ENCODE results near the gene CHST9.

DNA sequence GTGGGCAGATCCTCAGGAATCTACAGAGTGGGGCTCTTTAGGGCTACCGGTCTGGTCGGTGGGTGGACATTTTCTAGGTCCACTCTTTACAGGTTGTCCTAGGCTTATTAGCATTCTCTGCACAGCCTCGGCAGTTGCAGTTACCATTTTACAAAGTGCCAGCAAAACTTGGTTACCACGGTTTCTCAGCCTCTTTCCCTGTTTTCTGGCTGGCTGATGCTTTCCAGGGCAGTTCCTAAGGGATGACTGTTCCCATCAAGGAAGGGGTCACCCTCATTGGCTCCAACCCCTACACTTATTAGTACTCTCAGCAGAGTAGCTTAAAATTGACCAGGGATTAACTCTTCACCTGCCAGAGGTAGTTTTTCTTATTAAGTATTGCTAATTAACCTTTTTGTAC lies 317.6 kb downstream of the CHST9 start:
- TF ChIP-seq POLR2A (conservative IDR thresholded peaks at IDR 0.05) (no peak), CREB1 (IDR thresholded peaks at IDR 0.05) (no peak), CREB1 (CRISPR knock-in tag; IDR thresholded peaks at IDR 0.05) (no peak), ZNF146 (CRISPR knock-in tag; IDR thresholded peaks at IDR 0.05; ENCODE audit: unreplicated experiment) (no peak), CHD2 (IDR thresholded peaks at IDR 0.05; ENCODE audit: low read depth, low read length) (no peak), TRIM28 (IDR thresholded peaks at IDR 0.05) (no peak), PHB (CRISPR knock-in tag; IDR thresholded peaks at IDR 0.05) (no peak), NR2C1 (IDR thresholded peaks at IDR 0.05) (no peak), NR2C1 (tag; IDR thresholded peaks at IDR 0.05) (no peak), NRF1 (conservative IDR thresholded peaks at IDR 0.05 in 1 of 2, IDR thresholded peaks at IDR 0.05 in 1 of 2) (no peak)
- TF ChIP-seq, protein P1, sequence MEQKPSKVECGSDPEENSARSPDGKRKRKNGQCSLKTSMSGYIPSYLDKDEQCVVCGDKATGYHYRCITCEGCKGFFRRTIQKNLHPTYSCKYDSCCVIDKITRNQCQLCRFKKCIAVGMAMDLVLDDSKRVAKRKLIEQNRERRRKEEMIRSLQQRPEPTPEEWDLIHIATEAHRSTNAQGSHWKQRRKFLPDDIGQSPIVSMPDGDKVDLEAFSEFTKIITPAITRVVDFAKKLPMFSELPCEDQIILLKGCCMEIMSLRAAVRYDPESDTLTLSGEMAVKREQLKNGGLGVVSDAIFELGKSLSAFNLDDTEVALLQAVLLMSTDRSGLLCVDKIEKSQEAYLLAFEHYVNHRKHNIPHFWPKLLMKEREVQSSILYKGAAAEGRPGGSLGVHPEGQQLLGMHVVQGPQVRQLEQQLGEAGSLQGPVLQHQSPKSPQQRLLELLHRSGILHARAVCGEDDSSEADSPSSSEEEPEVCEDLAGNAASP (IDR thresholded peaks at IDR 0.05): no peak
